ENCODE results near the gene MAGED2.
"Not testable (repeated sequence)": the region's sequence is repeated elsewhere in the genome, so short reads cannot be mapped to it uniquely, and the experiment has no call there.

GRCh38 chrX:54774391-54775094 lies 33.0 kb upstream of the MAGED2 start:
- not testable (repeated sequence) for TF ChIP-seq CTCF, POLR2A, POLR2AphosphoS5, EP300 (IDR thresholded peaks at IDR 0.05)

Measured in suprapubic skin (tissue), 4 donors.